NCI-H146 treated with DMSO at 0.1 percent for 48 hours (cell line): ENCODE results near the gene C14orf132.

ENCODE experiments used
- DNase-seq: peaks from one replicate; lab custom pipeline; 2025; ENCODE audit not compliant: unreplicated experiment; lab: John Stamatoyannopoulos, UW

The C14orf132 gene

DNA sequence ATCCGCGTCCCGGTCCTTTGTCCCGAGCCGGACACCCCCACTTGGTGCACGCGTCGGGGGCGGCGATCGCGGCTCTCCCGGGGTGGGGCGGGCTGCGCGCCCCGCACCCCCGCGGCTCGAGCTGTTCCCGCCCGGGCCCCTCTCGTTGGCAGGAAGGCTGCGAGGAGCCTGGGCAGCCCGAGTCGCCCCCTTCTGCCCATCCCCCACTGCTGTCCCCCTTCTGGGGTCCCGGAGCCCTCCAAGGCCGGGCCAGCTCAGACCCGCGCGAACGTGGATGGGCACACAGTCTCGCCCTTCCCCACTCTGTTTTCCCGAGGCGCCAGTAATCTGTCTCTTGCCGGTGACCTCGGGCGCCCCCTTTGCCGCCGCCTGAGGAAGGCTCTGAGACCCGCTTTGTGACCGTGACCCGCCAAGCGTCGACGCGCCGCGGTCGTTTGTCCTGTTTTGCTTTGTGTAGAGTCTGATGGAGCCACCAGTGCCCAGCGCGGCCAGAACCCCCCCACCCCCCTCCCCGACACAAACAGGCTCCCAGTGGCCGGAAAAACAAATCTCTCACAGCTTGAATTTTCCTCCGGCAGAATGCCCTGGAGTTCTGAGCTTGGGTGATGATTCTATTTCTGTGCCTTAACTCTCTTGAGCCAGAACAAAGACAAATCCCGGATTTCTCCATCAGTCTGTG, 610 bp downstream of the C14orf132 start:
- peak; percentile 8 for DNase-seq

- DNase-seq: no peak
Measured at GRCh38 chr14:96040828-96041371, 1.7 kb downstream of the C14orf132 start.

DNA sequence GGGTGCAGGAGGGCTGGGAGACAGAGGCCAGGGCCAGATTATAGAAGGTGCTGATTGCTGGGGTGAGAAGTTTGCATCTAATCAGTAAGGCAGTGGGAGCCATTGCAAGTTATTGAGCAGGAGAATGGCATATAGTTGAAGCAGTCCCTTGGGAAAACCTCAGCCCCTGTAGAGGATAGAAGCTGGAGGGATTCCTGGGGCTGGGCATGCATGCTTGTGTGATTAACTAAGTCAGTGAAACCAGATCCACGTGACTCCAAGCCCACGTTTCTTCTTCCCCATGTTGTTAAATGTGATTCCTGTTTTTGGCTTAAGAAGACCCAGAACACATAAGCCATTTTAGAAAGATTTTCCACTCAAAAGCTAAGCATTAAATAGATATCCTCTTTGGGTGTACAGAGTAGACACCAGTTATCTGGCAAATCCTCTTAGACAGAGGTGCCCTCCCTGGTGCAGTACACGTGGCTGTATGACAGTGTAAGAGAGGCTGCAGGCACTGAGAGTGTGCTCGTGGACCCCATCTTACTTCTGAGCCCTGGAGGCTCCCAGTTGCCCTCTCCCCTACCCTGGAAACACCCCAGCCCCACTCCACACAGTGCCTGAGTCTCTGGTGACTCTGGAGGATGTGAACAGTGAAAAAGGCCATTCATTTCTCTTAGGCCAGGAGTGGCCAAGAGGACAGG, 3.2 kb downstream of the C14orf132 start:
- DNase-seq: no peak

DNA sequence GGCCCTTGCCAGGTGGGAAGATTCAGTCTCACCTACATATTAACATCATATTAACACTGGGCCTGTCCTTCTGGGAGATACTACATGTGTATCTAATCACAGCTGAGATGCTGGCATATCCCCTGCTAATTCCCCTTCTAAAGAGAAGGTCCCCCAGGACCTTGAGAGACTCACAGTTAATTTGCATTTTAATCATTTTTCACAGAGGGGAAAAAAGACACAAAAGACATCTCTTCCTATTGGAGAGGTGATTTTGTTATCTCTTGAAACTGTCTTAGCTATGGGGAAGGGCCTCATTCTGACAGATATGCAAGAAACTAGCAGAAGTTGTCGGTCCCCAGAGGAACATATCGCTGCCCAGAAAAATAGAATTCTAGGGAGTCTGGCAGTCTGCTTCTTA, 7.5 kb downstream of the C14orf132 start:
- DNase-seq: no peak

DNA sequence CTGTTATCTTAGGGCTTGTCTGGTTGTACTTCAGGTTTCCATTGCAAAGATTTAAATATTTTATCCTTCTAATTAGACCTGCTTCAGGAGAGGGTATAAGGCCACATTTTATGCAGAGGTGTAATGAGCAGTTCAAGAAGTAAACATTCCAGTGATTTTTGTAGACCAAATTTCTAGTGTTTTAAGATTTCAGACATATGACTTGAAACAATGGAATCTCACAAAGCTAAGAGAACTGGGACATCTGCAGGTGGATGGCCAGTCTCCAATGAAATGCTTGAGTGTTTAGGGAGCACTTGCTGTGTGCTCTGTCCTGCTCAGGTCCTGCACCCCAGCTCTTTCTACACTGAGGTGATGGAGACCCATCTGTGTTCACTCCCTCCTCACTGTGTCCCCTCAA, 7.9 kb downstream of the C14orf132 start:
- DNase-seq: no peak

GRCh38 chr14:96049932-96050331, 10.8 kb downstream of the C14orf132 start:
- DNase-seq: no peak

GRCh38 chr14:96050482-96050881, 11.3 kb downstream of the C14orf132 start:
- peak; percentile 34 for DNase-seq

DNA sequence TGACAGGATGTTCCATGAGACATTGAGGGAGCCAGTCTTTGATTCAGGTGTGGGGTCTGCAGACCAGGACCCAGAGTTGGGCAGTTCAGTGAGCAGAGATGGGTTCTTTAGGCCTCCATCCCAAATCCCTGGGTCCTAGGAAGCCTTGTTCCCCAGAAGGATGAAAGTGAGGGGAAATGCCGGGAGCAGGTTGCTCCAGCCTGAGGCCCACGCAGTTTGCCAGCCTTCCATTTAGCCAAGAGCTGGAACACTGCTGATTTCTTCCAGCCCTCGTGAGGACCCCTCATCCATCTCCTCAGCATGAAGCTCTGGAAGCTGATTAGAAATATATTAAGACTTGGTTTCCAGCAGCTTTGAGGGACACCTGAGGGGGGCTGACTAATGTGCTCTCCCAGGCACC, 12.1 kb downstream of the C14orf132 start:
- DNase-seq: no peak

GRCh38 chr14:96051642-96052540, 12.7 kb downstream of the C14orf132 start:
- no peak for DNase-seq

GRCh38 chr14:96052541-96053247, 13.5 kb downstream of the C14orf132 start:
- no peak for DNase-seq

DNA sequence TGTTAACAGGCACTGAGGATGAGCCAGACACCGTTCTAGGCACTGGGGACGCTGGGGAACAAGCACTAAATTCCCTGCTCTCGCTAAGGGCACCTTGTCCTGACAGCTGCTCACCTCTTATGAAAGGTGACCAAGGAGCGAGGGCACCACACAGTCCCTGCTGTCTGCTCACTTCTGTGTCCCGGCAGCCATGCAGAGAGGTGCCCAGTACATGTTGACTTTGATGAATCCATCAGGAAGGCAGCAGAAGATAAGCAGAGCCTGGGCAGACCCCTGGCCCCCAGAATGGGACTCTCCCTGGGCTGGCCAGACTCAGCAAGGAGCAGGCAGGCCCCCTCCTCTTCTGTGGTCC, 14.1 kb downstream of the C14orf132 start:
- DNase-seq: no peak

- no peak for DNase-seq
Measured at GRCh38 chr14:96053600-96054381, 14.6 kb downstream of the C14orf132 start.

- no peak for DNase-seq
Measured at GRCh38 chr14:96054661-96055060, 15.5 kb downstream of the C14orf132 start.

GRCh38 chr14:96055065-96055752, 16.0 kb downstream of the C14orf132 start:
- DNase-seq: peak; percentile 5

DNA sequence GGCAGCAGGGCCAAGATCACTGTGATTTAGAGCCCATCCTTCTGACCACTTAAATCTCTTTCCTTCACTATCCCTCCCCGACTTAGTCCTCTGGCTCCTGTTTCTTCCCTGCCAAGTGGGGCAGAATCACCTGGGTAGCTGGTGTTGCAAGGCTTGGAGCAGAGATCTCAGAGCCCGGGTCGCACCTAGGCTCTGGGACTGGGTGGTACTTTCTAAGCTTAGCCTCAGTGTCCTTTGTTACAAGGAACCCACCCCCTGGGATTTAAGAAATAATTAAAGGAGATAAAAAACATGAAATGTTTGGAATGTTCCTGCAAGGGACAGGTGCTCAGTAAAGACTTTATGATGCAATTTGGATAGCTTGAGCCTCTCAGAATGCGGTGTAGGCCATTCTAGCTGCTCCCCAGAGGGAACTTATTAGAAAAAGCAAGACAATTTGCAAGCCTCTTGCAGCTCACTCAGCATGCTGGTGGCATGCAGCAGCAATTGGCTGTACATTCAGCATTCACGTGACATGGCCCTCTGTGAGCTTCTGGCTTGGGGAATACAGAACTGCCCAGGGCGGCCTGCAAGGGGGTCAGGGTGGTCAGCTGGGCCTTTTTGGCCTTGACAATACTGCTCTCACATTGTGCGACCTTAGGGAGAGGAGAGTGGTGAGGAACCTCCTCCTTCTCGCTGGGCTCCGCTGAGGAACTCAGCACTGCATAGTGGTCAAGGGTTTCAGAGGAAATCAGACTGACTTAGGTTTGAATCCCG, 16.8 kb downstream of the C14orf132 start:
- no peak for DNase-seq

DNA sequence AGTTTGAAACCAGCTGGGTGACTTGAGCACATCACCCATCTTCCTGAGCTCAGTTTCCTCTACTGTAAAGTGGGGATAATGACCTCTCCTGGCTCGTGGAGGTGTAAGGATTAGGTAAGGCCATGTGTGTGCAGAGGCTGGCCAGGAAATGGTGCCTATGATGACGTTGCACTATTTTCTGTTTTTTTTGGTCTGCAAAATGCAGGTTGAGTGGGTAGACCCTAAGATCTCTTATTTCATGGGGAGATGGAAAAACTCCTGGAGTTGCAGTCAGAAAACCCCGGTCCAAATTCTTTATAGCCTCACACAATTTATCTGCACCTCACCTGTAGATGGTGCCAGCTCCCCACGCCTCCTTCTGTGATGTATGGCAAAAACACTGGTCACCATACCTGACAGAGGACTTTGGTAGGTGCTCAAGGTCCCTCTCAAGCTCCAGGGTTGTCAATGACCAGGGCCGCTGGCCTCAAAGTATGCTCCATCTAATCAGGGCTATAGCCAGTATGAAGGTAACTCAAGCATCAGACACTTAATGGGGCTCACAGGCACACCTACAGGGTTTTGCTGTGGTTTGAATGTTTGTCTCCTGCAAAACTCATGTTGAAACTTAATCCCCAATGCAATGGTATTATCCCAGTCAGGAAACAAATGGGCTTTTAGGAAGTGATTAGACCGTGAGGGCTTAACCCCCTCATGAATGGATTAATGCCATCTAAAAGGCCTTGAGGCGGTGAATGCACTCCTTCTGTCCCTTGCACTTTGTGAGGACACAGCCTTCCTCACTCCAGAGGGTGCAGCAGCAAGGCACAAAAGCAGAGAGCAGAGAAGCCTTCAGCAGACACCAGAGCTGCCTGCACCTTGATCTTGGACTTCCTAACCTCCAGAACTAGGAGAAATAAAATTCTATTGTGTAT, 17.6 kb downstream of the C14orf132 start:
- DNase-seq: no peak

- DNase-seq: no peak
Measured at GRCh38 chr14:96057738-96058137, 18.6 kb downstream of the C14orf132 start.
